K562 (cell line): ENCODE data around the gene GAL3ST3. TPM values are rescaled to one million over a fixed set of nuclear protein-coding genes. Genes with fewer than 3 reads are reported as not detected.
A peak's percentile ranks its signal among the peaks of the same experiment; 100 is the strongest.

ENCODE experiments used
- CBFA2T3 ChIP-seq: fragments of 450-650 bp; IDR thresholded peaks from 2 replicates; pipeline ENCODE4 v1.6.1; 2017
- CTCF ChIP-seq, 3 experiments: IDR thresholded peaks in 2 of 3; conservative IDR thresholded peaks in 1 of 3; 2 replicates each; pipeline ENCODE4 v1.5.1; 2011 to 2012; ENCODE audit warnings: low read length in 3 of 3, mild to moderate bottlenecking in 3 of 3, control low read depth in 2 of 3, improper control_type of control experiment in 1 of 3, inconsistent platforms in 1 of 3, low read depth in 1 of 3, mixed read lengths in 1 of 3, moderate library complexity in 1 of 3; ENCODE audit not compliant: insufficient read depth in 2 of 3
- ESRRA ChIP-seq: fragments of 450-650 bp; IDR thresholded peaks from 2 replicates; pipeline ENCODE4 v1.6.1; 2014; ENCODE audit warnings: low read depth, mild to moderate bottlenecking, moderate library complexity, borderline replicate concordance
- MAX ChIP-seq: sonication (generic); formaldehyde crosslinking; IDR thresholded peaks from 2 replicates; pipeline ENCODE4 v1.9.0; 2022; ENCODE audit warnings: mild to moderate bottlenecking, missing genetic modification reagents
- NFYB ChIP-seq: IDR thresholded peaks from 2 replicates; pipeline ENCODE4 v1.6.1; 2011; ENCODE audit warnings: mild to moderate bottlenecking, moderate library complexity; ENCODE audit not compliant: insufficient read length; ENCODE audit errors: extremely low read depth
- OTX1 ChIP-seq: fragments of 450-650 bp; formaldehyde crosslinking; IDR thresholded peaks from 2 replicates; pipeline ENCODE4 v1.4.0; 2022; ENCODE audit warnings: mild to moderate bottlenecking
- RBFOX2 ChIP-seq: fragments of 200-400 bp; formaldehyde crosslinking; IDR thresholded peaks from 2 replicates; pipeline ENCODE4 v1.6.1; 2017; ENCODE audit warnings: low read depth, mild to moderate bottlenecking, low read length, moderate library complexity
- RBM39 ChIP-seq: fragments of 200-400 bp; formaldehyde crosslinking; optimal IDR thresholded peaks from 2 replicates; pipeline ENCODE3; 2018; ENCODE audit warnings: low read depth, low read length
- REST ChIP-seq, 2 experiments: fragments of 450-650 bp; formaldehyde crosslinking in 1 of 2; IDR thresholded peaks; 2 replicates each; pipeline versions ENCODE4 v1.4.0 to v1.6.1; 2014 to 2020; ENCODE audit warnings: mild to moderate bottlenecking in 2 of 2, borderline replicate concordance in 1 of 2, low read depth in 1 of 2
- TBP ChIP-seq: optimal IDR thresholded peaks from 2 replicates; pipeline ENCODE3; 2011; ENCODE audit warnings: low read depth, low read length, improper control_type of control experiment
- YY1 ChIP-seq, 3 experiments: IDR thresholded peaks; 2 replicates each; pipeline ENCODE4 v1.6.1; 2011; ENCODE audit warnings: low read length in 2 of 3, mild to moderate bottlenecking in 2 of 3, moderate library complexity in 2 of 3, borderline replicate concordance in 1 of 3, control low read depth in 1 of 3, low read depth in 1 of 3; ENCODE audit not compliant: insufficient read depth in 3 of 3, insufficient replicate concordance in 2 of 3, control insufficient read depth in 1 of 3, insufficient read length in 1 of 3; ENCODE audit errors: extremely low read depth in 1 of 3
- ZBTB17 ChIP-seq: fragments of 450-650 bp; formaldehyde crosslinking; IDR thresholded peaks from 2 replicates; pipeline ENCODE4 v1.4.0; 2020; ENCODE audit warnings: mild to moderate bottlenecking
- ZBTB33 ChIP-seq: sonication (generic); formaldehyde crosslinking; IDR thresholded peaks from 2 replicates; pipeline ENCODE4 v1.8.1; 2023; ENCODE audit warnings: mild to moderate bottlenecking, missing genetic modification reagents
- ZNF445 ChIP-seq: fragments of 250-450 bp; sonication (Bioruptor Pico); IDR thresholded peaks from 2 replicates; pipeline ENCODE4 v1.4.0; 2020; ENCODE audit warnings: low read depth, mild to moderate bottlenecking, moderate library complexity
- polyA plus RNA-seq, 8 experiments: library from polyadenylated mRNA; depleted of rRNA in 4 of 8; stranded (reverse) in 5 of 8; unstranded in 3 of 8; fragments of >200 nt; fragmentation: Nextera tagmentation in 2 of 8; fragmentation: Illumina TruSeq in 1 of 8; extraction: Ambion mirVana in 2 of 8; extraction: Trizol in 1 of 8; gene quantifications; 2 replicates each; pipeline versions ENCODE4 v1.2.1 to v1.2.3, GENCODE V29; 2011 to 2014; ENCODE audit warnings: inconsistent platforms in 1 of 8, missing spikeins in 1 of 8
- total RNA-seq, 7 experiments: library from RNA; depleted of rRNA in 6 of 7; stranded (reverse); fragments of >200 nt in 6 of 7; fragmentation: Illumina TruSeq in 2 of 7; extraction: Trizol in 2 of 7; gene quantifications; 2 replicates each; pipeline versions ENCODE4 v1.2.1 to v1.2.3, GENCODE V29; 2011 to 2021; ENCODE audit warnings: low replicate concordance in 1 of 7

The GAL3ST3 gene
- total and polyA plus RNA-seq, 9 of the 15 experiments (the other 6 are each of a cell fraction or from before 2014, with no cell fraction given): not detected

GRCh38 chr11:66068154-66068821 lies 19.3 kb upstream of the GAL3ST3 start (continued):
- TF ChIP-seq CBFA2T3 (no peak), NFYB (no peak), MAX (CRISPR knock-in tag) (peak; percentile 51; the same call in 1 of the 2 replicates), ZBTB33 (CRISPR knock-in tag) (peak; percentile 99), ZNF445 (CRISPR knock-in tag) (no peak), REST (IDR thresholded peaks at IDR 0.05; ENCODE audit: borderline replicate concordance) (peak; percentile 32; the same call in 1 of the 2 replicates), REST (CRISPR knock-in tag; IDR thresholded peaks at IDR 0.05; ENCODE audit: low read depth) (no peak), RBM39 (peak; percentile 53), ESRRA (no peak), TBP (no peak), OTX1 (CRISPR knock-in tag) (no peak), CTCF (IDR thresholded peaks at IDR 0.05 in 2 of 3, conservative IDR thresholded peaks at IDR 0.05 in 1 of 3; ENCODE audit: insufficient read depth in 2 of 3, low read depth in 1 of 3, low read length in 3 of 3) (peak; percentile 81 to 92 (median 81)), RBFOX2 (peak; percentile 40; the same call in 1 of the 2 replicates), YY1 (IDR thresholded peaks at IDR 0.05; ENCODE audit: borderline replicate concordance in 1 of 3, control insufficient read depth in 1 of 3, extremely low read depth in 1 of 3, insufficient read depth in 3 of 3, insufficient read length in 1 of 3, insufficient replicate concordance in 2 of 3, low read depth in 1 of 3, low read length in 2 of 3) (peak in 1 of 3 experiments; percentile 45), ZBTB17 (no peak)
